MM.1S (cell line): ENCODE data around the gene EBP.
A peak's percentile ranks its signal among the peaks of the same experiment; 100 is the strongest.

Experiments
- DNase-seq: peaks from one replicate; pipeline ENCODE4 v3.0.0-alpha.2; 2015
- H2AFZ ChIP-seq: fragments of 300-600 bp; sonication (generic); 2 replicates; pipeline ENCODE4 v1.6.0; 2016; ENCODE audit warnings: antibody characterized with exemption, low read length
- H3F3A ChIP-seq: fragments of 300-600 bp; sonication (generic); 2 replicates; pipeline ENCODE4 v1.6.1; 2016; ENCODE audit warnings: mild to moderate bottlenecking, antibody characterized with exemption, low read length, moderate library complexity, mixed read lengths; ENCODE audit not compliant: insufficient read depth
- H3K27ac ChIP-seq: fragments of 300-600 bp; sonication (generic); 2 replicates; pipeline ENCODE4 v1.5.1; 2016; ENCODE audit warnings: mild to moderate bottlenecking, low read length
- H3K27me3 ChIP-seq: fragments of 300-600 bp; sonication (generic); replicated peaks from 2 replicates; pipeline ENCODE4 v1.6.0; 2016; ENCODE audit warnings: low read length; ENCODE audit not compliant: insufficient read depth
- H3K36me3 ChIP-seq: fragments of 300-600 bp; sonication (generic); replicated peaks from 2 replicates; pipeline ENCODE4 v1.6.1; 2016; ENCODE audit warnings: mild to moderate bottlenecking, low read length, mixed read lengths; ENCODE audit not compliant: insufficient read depth
- H3K4me1 ChIP-seq: fragments of 300-600 bp; sonication (generic); 2 replicates; pipeline ENCODE4 v1.6.1; 2016; ENCODE audit warnings: low read length, mixed read lengths
- H3K4me2 ChIP-seq: fragments of 300-600 bp; sonication (generic); 2 replicates; pipeline ENCODE4 v1.6.0; 2016; ENCODE audit warnings: low read depth, low read length
- H3K4me3 ChIP-seq: fragments of 300-600 bp; sonication (generic); 2 replicates; pipeline ENCODE4 v1.5.1; 2016; ENCODE audit warnings: low read length, mixed read lengths
- H3K79me2 ChIP-seq: fragments of 300-600 bp; sonication (generic); 2 replicates; pipeline ENCODE4 v1.6.1; 2016; ENCODE audit warnings: mixed run types, low read length, mixed read lengths
- H3K9ac ChIP-seq: fragments of 300-600 bp; sonication (generic); 2 replicates; pipeline ENCODE4 v1.6.1; 2016; ENCODE audit warnings: low read length, mixed read lengths
- H3K9me2 ChIP-seq: fragments of 300-600 bp; sonication (generic); replicated peaks from 2 replicates; pipeline ENCODE4 v1.6.1; 2016; ENCODE audit warnings: mild to moderate bottlenecking, low read length, mixed read lengths; ENCODE audit not compliant: insufficient read depth
- H3K9me3 ChIP-seq: fragments of 300-600 bp; sonication (generic); replicated peaks from 2 replicates; pipeline ENCODE4 v1.6.1; 2016; ENCODE audit warnings: mild to moderate bottlenecking, low read length, mixed read lengths; ENCODE audit not compliant: insufficient read depth
- H4K20me1 ChIP-seq: fragments of 300-600 bp; sonication (generic); 2 replicates; pipeline ENCODE4 v1.6.1; 2016; ENCODE audit warnings: mild to moderate bottlenecking, low read length, moderate library complexity, mixed read lengths; ENCODE audit not compliant: insufficient read depth
- CTCF ChIP-seq: fragments of 300-600 bp; sonication (generic); IDR thresholded peaks from 2 replicates; pipeline ENCODE4 v1.5.1; 2016; ENCODE audit warnings: antibody characterized with exemption, low read length, mixed read lengths
- EZH2 ChIP-seq: fragments of 300-600 bp; sonication (generic); optimal IDR thresholded peaks from 2 replicates; pipeline ENCODE3; 2017; ENCODE audit warnings: low read depth, mild to moderate bottlenecking, antibody characterized with exemption, low read length, mixed read lengths
- EZH2phosphoT487 ChIP-seq: fragments of 300-600 bp; sonication (generic); IDR thresholded peaks from 2 replicates; pipeline ENCODE4 v1.6.1; 2018; ENCODE audit warnings: antibody characterized with exemption, low read length

The EBP gene

GRCh38 chrX:48475296-48475695 lies 46.3 kb upstream of the EBP start:
- peak overlapping the region; percentile 90 for H3K4me3 ChIP-seq
- peaks cover 36% of the 10 kb centered on the region for H3K79me2 ChIP-seq
- no peaks in the 10 kb centered on the region for H3K9me2 ChIP-seq
- no peak for TF ChIP-seq EZH2
- no peak for TF ChIP-seq EZH2phosphoT487
- no peak for TF ChIP-seq CTCF
- DNase-seq, result no peak
- H3K9me3 ChIP-seq, result no peaks in the 10 kb centered on the region
- no peaks in the 10 kb centered on the region for H3K4me1 ChIP-seq
- H3K9ac ChIP-seq, result peak overlapping the region; percentile 89
- H3F3A ChIP-seq, result no peaks in the 10 kb centered on the region
- H3K36me3 ChIP-seq, result no peaks in the 10 kb centered on the region
- H2AFZ ChIP-seq, result peak overlapping the region; percentile 80
- no peaks in the 10 kb centered on the region for H4K20me1 ChIP-seq
- H3K27me3 ChIP-seq, result no peaks in the 10 kb centered on the region
- peak overlapping the region; percentile 57; the same call in 1 of the 2 replicates for H3K27ac ChIP-seq
- H3K4me2 ChIP-seq, result peak overlapping the region; percentile 74

- Histone ChIP-seq H3K9me2 (no peaks in the 10 kb centered on the region), H3K9me3 (no peaks in the 10 kb centered on the region), H3K4me3 (peak within 1 kb of the TSS; percentile 90), H3K36me3 (no peaks in the 10 kb centered on the region), H2AFZ (peak within 1 kb of the TSS; percentile 80), H3K27me3 (no peaks in the 10 kb centered on the region), H3K4me2 (peak within 1 kb of the TSS; percentile 74), H4K20me1 (no peaks in the 10 kb centered on the region), H3K9ac (peak within 1 kb of the TSS; percentile 89), H3K4me1 (no peaks in the 10 kb centered on the region), H3K27ac (peak within 1 kb of the TSS; percentile 57; the same call in 1 of the 2 replicates), H3F3A (no peaks in the 10 kb centered on the region), H3K79me2 (peaks cover 36% of the 10 kb centered on the region)
- DNase-seq, result peak; percentile 76
- no peak for TF ChIP-seq CTCF
- TF ChIP-seq EZH2, result no peak
- no peak for TF ChIP-seq EZH2phosphoT487
These were observed 45.6 kb upstream of the EBP start, which contains the start of gene FTSJ1 for GRCh38 chrX:48475774-48476577. TSS of gene FTSJ1 (plus strand) at chrX:48476199. CDS start at chrX:48478048, 1,849 bp downstream.

- Histone ChIP-seq H3K27ac (no peak overlapping the region), H3K9ac (peak overlapping the region; percentile 89; the same call in 1 of the 2 replicates)
- TF ChIP-seq CTCF (no peak), EZH2 (no peak), EZH2phosphoT487 (no peak)
These were observed 44.7 kb upstream of the EBP start for GRCh38 chrX:48476919-48477318.

More at GRCh38 chrX:48476919-48477318, 44.7 kb upstream of the EBP start:
- Histone ChIP-seq H3K36me3 (no peaks in the 10 kb centered on the region), H3K4me3 (peak overlapping the region; percentile 90), H3K9me2 (no peaks in the 10 kb centered on the region), H2AFZ (no peak overlapping the region), H3K27me3 (no peaks in the 10 kb centered on the region), H3K4me2 (peak overlapping the region; percentile 74), H3K79me2 (peaks cover 36% of the 10 kb centered on the region), H3F3A (no peaks in the 10 kb centered on the region), H4K20me1 (no peaks in the 10 kb centered on the region), H3K4me1 (no peaks in the 10 kb centered on the region), H3K9me3 (no peaks in the 10 kb centered on the region)
- no peak for DNase-seq
